ENCODE results near the gene SLC2A14. TPM values are rescaled to one million over a fixed set of nuclear protein-coding genes. Genes with fewer than 3 reads are reported as not detected.

The SLC2A14 gene
- 0.13 TPM in 1 of 2 replicates, not detected in the other for total RNA-seq

GRCh38 chr12:7872566-7873319, at the start of gene SLC2A14:
TSS of gene SLC2A14 (minus strand) at chr12:7872915. CDS start at chr12:7869880, 3,035 bp downstream.

DNA sequence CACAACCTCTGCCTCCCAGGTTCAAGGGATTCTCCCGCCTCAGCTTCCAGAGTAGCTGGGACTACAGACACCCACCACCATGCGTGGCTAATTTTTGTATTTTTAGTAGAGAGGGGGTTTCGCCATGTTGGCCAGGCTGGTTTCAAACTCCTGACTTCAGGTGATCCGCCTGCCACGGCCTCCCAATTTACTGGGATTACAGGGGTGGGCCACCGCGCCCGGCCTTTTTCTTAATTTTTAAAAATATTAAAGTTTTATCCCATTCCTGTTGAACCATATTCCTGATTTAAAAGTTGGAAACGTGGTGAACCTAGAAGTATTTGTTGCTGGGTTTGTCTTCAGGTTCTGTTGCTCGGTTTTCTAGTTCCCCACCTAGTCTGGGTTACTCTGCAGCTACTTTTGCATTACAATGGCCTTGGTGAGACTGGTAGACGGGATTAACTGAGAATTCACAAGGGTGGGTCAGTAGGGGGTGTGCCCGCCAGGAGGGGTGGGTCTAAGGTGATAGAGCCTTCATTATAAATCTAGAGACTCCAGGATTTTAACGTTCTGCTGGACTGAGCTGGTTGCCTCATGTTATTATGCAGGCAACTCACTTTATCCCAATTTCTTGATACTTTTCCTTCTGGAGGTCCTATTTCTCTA, 83.7 kb downstream of the SLC2A14 start, which contains the start of gene NANOG:
TSS of gene NANOG (plus strand) at position 519 of the 645 bp plus-strand sequence. CDS start 213 bp downstream, outside the sequence.

Small RNA genes lying within 50 kb of the gene (small RNA-seq; reads per million reads assigned to genes)
- not detected for gene RF00019

Other genes with a start within 250 kb of the SLC2A14 start
- not detected in 2 replicates for gene APOBEC1, start 207.0 kb downstream of the SLC2A14 start, total RNA-seq
- 0.65 TPM in 1 of 2 replicates, not detected in the other for gene GDF3, start 177.1 kb downstream of the SLC2A14 start, total RNA-seq
- not detected in 2 replicates for gene DPPA3, start 161.5 kb downstream of the SLC2A14 start, total RNA-seq
- gene CLEC4C, start 125.5 kb downstream of the SLC2A14 start, total RNA-seq = not detected in 2 replicates
- not detected in 2 replicates for gene NANOGNB, start 107.7 kb downstream of the SLC2A14 start, total RNA-seq
- not detected in 2 replicates for gene NANOG, start 83.5 kb downstream of the SLC2A14 start, total RNA-seq
- gene SLC2A3, start 63.3 kb upstream of the SLC2A14 start, total RNA-seq = 23.9 and 49.8 TPM in 2 replicates
- gene FOXJ2, start 159.8 kb upstream of the SLC2A14 start, total RNA-seq = 8.1 and 11.8 TPM in 2 replicates
- gene C3AR1, start 193.4 kb upstream of the SLC2A14 start, total RNA-seq = 0.27 and 0.29 TPM in 2 replicates
- gene NECAP1, start 209.4 kb upstream of the SLC2A14 start, total RNA-seq = 38.2 and 39.5 TPM in 2 replicates